ENCODE data around the gene OR10A6. TPM values are rescaled to one million over a fixed set of nuclear protein-coding genes. Genes with fewer than 3 reads are reported as not detected.

OR10A6 gene
- polyA plus RNA-seq, 1 donor (not counting 4 experiments of a cell fraction or from before 2014, with no cell fraction given) = 0.26 TPM

GRCh38 chr11:7968686-7969085 lies 37.6 kb upstream of the OR10A6 start:
- Histone ChIP-seq H3K9me1 (ENCODE audit: control insufficient read depth, extremely low read depth, insufficient read depth, low read length) (no peaks in the 10 kb centered on the region), H3K9me3 (ENCODE audit: control insufficient read depth, low read depth, low read length) (no peaks in the 10 kb centered on the region), H3K27ac (ENCODE audit: control insufficient read depth, insufficient read depth, low read length) (no peak overlapping the region), H3K4me1 (ENCODE audit: control insufficient read depth, extremely low read depth, insufficient read depth, low read length) (peaks cover 46% of the 10 kb centered on the region), H3K79me2 (ENCODE audit: control insufficient read depth, insufficient read depth, low read length) (no peaks in the 10 kb centered on the region), H3K4me3 (ENCODE audit: control insufficient read depth in 2 of 3, extremely low read depth in 1 of 3, insufficient read depth in 2 of 3, low read depth in 1 of 3, low read length in 3 of 3) (no peak overlapping the region), H4K20me1 (ENCODE audit: control insufficient read depth, extremely low read depth, insufficient read depth, low read length) (no peaks in the 10 kb centered on the region), H3K27me3 (ENCODE audit: control insufficient read depth, extremely low read depth, insufficient read depth, low read length) (no peaks in the 10 kb centered on the region), H3K9ac (ENCODE audit: control insufficient read depth, extremely low read depth, insufficient read depth, low read length) (no peak overlapping the region), H3K4me2 (ENCODE audit: control insufficient read depth, extremely low read depth, insufficient read depth, low read depth, low read length) (no peak overlapping the region), H2AFZ (ENCODE audit: control insufficient read depth, low read length) (no peak overlapping the region), H3K36me3 (ENCODE audit: control insufficient read depth in 2 of 2, extremely low read depth in 1 of 2, insufficient read depth in 2 of 2, low read length in 2 of 2) (no peaks in the 10 kb centered on the region)
- FAIRE-seq (no peak), DNase-seq (ENCODE audit: low read depth, low spot score) (no peak)
- dilution Hi-C loops (cut with MboI; ENCODE audit: extremely low pct_ligation_motif_present, low sequenced_read_pairs) = no loop called here
- no peak for TF ChIP-seq CTCF (optimal IDR thresholded peaks at IDR 0.05 in 1 of 3, IDR thresholded peaks at IDR 0.05 in 1 of 3, conservative IDR thresholded peaks at IDR 0.05 in 1 of 3; ENCODE audit: extremely low read depth in 1 of 3, insufficient read depth in 2 of 3, low read length in 3 of 3)

GRCh38 chr11:7967826-7968225 lies 36.8 kb upstream of the OR10A6 start:
- H3K79me2 ChIP-seq (ENCODE audit: control insufficient read depth, insufficient read depth, low read length) = no peaks in the 10 kb centered on the region
- TF ChIP-seq EZH2 (IDR thresholded peaks at IDR 0.05; ENCODE audit: low read length) = no peak
- TF ChIP-seq CTCF (optimal IDR thresholded peaks at IDR 0.05 in 1 of 3, IDR thresholded peaks at IDR 0.05 in 1 of 3, conservative IDR thresholded peaks at IDR 0.05 in 1 of 3; ENCODE audit: extremely low read depth in 1 of 3, insufficient read depth in 2 of 3, low read length in 3 of 3) = no peak
- H4K20me1 ChIP-seq (ENCODE audit: control insufficient read depth, extremely low read depth, insufficient read depth, low read length) = no peaks in the 10 kb centered on the region
- H3K27ac ChIP-seq (ENCODE audit: control insufficient read depth, insufficient read depth, low read length) = no peak overlapping the region
- no peak overlapping the region for H3K4me3 ChIP-seq (ENCODE audit: control insufficient read depth in 2 of 3, extremely low read depth in 1 of 3, insufficient read depth in 2 of 3, low read depth in 1 of 3, low read length in 3 of 3)
- H3K4me2 ChIP-seq (ENCODE audit: control insufficient read depth, extremely low read depth, insufficient read depth, low read depth, low read length) = peak overlapping the region; percentile 17
- H3K9me1 ChIP-seq (ENCODE audit: control insufficient read depth, extremely low read depth, insufficient read depth, low read length) = no peaks in the 10 kb centered on the region
- FAIRE-seq = peak; percentile 69
- peak overlapping the region; percentile 38 for H2AFZ ChIP-seq (ENCODE audit: control insufficient read depth, low read length)
- H3K36me3 ChIP-seq (ENCODE audit: control insufficient read depth in 2 of 2, extremely low read depth in 1 of 2, insufficient read depth in 2 of 2, low read length in 2 of 2) = no peaks in the 10 kb centered on the region
- H3K9me3 ChIP-seq (ENCODE audit: control insufficient read depth, low read depth, low read length) = no peaks in the 10 kb centered on the region
- no peaks in the 10 kb centered on the region for H3K27me3 ChIP-seq (ENCODE audit: control insufficient read depth, extremely low read depth, insufficient read depth, low read length)
- no peak overlapping the region for H3K9ac ChIP-seq (ENCODE audit: control insufficient read depth, extremely low read depth, insufficient read depth, low read length)
- no peak for DNase-seq (ENCODE audit: low read depth, low spot score)
- dilution Hi-C loops (cut with MboI; ENCODE audit: extremely low pct_ligation_motif_present, low sequenced_read_pairs) = no loop called here
- peaks cover 51% of the 10 kb centered on the region for H3K4me1 ChIP-seq (ENCODE audit: control insufficient read depth, extremely low read depth, insufficient read depth, low read length)
